Measurements from ENCODE around the gene MAGEA8. TPM values are rescaled to one million over a fixed set of nuclear protein-coding genes. Genes with fewer than 3 reads are reported as not detected.

MAGEA8 gene
- total RNA-seq, 1 donor from 2014 or later: not detected

- Mint-ChIP-seq H3K9me3 (ENCODE audit: unreplicated experiment) (no peaks in the 10 kb centered on the region), H3K27me3 (ENCODE audit: unreplicated experiment) (peaks cover 3% of the 10 kb centered on the region), H3K4me3 (ENCODE audit: unreplicated experiment) (no peak overlapping the region)
Observed at GRCh38 chrX:149841929-149842328, 39.1 kb upstream of the MAGEA8 start.

GRCh38 chrX:149845385-149845784, 35.6 kb upstream of the MAGEA8 start:
- peaks cover 5% of the 10 kb centered on the region for H3K36me3 Mint-ChIP-seq (ENCODE audit: low read depth, unreplicated experiment)
- no peak overlapping the region for H3K4me3 Mint-ChIP-seq (ENCODE audit: unreplicated experiment)
- H3K9me3 Mint-ChIP-seq (ENCODE audit: unreplicated experiment): no peaks in the 10 kb centered on the region
- H3K27ac Mint-ChIP-seq (ENCODE audit: unreplicated experiment): no peak overlapping the region
- H3K27me3 Mint-ChIP-seq (ENCODE audit: unreplicated experiment): peaks cover 3% of the 10 kb centered on the region
- peaks cover 14% of the 10 kb centered on the region for H3K4me1 Mint-ChIP-seq (ENCODE audit: unreplicated experiment)
- TF ChIP-seq CTCF (IDR thresholded peaks at IDR 0.05; ENCODE audit: unreplicated experiment): no peak
- DNase-seq (ENCODE audit: low spot score): no peak

More at GRCh38 chrX:149841929-149842328, 39.1 kb upstream of the MAGEA8 start:
- TF ChIP-seq CTCF (IDR thresholded peaks at IDR 0.05; ENCODE audit: unreplicated experiment): no peak
- peaks cover 5% of the 10 kb centered on the region for H3K36me3 Mint-ChIP-seq (ENCODE audit: low read depth, unreplicated experiment)
- H3K27ac Mint-ChIP-seq (ENCODE audit: unreplicated experiment): no peak overlapping the region
- H3K4me1 Mint-ChIP-seq (ENCODE audit: unreplicated experiment): peaks cover 14% of the 10 kb centered on the region
- no peak for DNase-seq (ENCODE audit: low spot score)

- no peak overlapping the region for H3K27ac Mint-ChIP-seq (ENCODE audit: unreplicated experiment)
- H3K4me3 Mint-ChIP-seq (ENCODE audit: unreplicated experiment): no peak overlapping the region
- H3K27me3 Mint-ChIP-seq (ENCODE audit: unreplicated experiment): peaks cover 3% of the 10 kb centered on the region
- peaks cover 5% of the 10 kb centered on the region for H3K36me3 Mint-ChIP-seq (ENCODE audit: low read depth, unreplicated experiment)
- peaks cover 14% of the 10 kb centered on the region for H3K4me1 Mint-ChIP-seq (ENCODE audit: unreplicated experiment)
- no peak for TF ChIP-seq CTCF (IDR thresholded peaks at IDR 0.05; ENCODE audit: unreplicated experiment)
- DNase-seq (ENCODE audit: low spot score): no peak
- no peaks in the 10 kb centered on the region for H3K9me3 Mint-ChIP-seq (ENCODE audit: unreplicated experiment)
Observed at GRCh38 chrX:149846789-149847188, 34.2 kb upstream of the MAGEA8 start.

GRCh38 chrX:149848855-149849254, 32.1 kb upstream of the MAGEA8 start:
- Mint-ChIP-seq H3K27me3 (ENCODE audit: unreplicated experiment) (no peaks in the 10 kb centered on the region), H3K36me3 (ENCODE audit: low read depth, unreplicated experiment) (no peaks in the 10 kb centered on the region), H3K27ac (ENCODE audit: unreplicated experiment) (no peak overlapping the region), H3K4me1 (ENCODE audit: unreplicated experiment) (peaks cover 3% of the 10 kb centered on the region), H3K4me3 (ENCODE audit: unreplicated experiment) (no peak overlapping the region), H3K9me3 (ENCODE audit: unreplicated experiment) (no peaks in the 10 kb centered on the region)
- no peak for TF ChIP-seq CTCF (IDR thresholded peaks at IDR 0.05; ENCODE audit: unreplicated experiment)
- DNase-seq (ENCODE audit: low spot score): no peak

- H3K4me1 Mint-ChIP-seq (ENCODE audit: unreplicated experiment): no peaks in the 10 kb centered on the region
- DNase-seq (ENCODE audit: low spot score): no peak
- no peaks in the 10 kb centered on the region for H3K36me3 Mint-ChIP-seq (ENCODE audit: low read depth, unreplicated experiment)
- H3K27ac Mint-ChIP-seq (ENCODE audit: unreplicated experiment): no peak overlapping the region
- H3K27me3 Mint-ChIP-seq (ENCODE audit: unreplicated experiment): no peaks in the 10 kb centered on the region
- no peaks in the 10 kb centered on the region for H3K9me3 Mint-ChIP-seq (ENCODE audit: unreplicated experiment)
- no peak overlapping the region for H3K4me3 Mint-ChIP-seq (ENCODE audit: unreplicated experiment)
- no peak for TF ChIP-seq CTCF (IDR thresholded peaks at IDR 0.05; ENCODE audit: unreplicated experiment)
Observed at GRCh38 chrX:149849787-149850186, 31.2 kb upstream of the MAGEA8 start.

Data from endothelial cell (in vitro differentiated cells).